GM08714 (cell line): ENCODE measurements around the gene KLHDC7B.
"Not testable (repeated sequence)": the region's sequence is repeated elsewhere in the genome, so short reads cannot be mapped to it uniquely, and the experiment has no call there.

Source experiments
- H3K4me3 ChIP-seq: fragments of 200-500 bp; sonication (Bioruptor generic); 2 replicates; pipeline ENCODE4 v1.5.1; 2014; ENCODE audit warnings: mild to moderate bottlenecking, low read length, inconsistent platforms
- ZNF274 ChIP-seq: IDR thresholded peaks from 2 replicates; pipeline ENCODE4 v1.6.1; 2012; ENCODE audit warnings: mild to moderate bottlenecking, low read depth, low read length

The KLHDC7B gene

GRCh38 chr22:50530877-50531545 is 14.7 kb upstream of the KLHDC7B start:
- no peak for TF ChIP-seq ZNF274
- peak overlapping the region; percentile 79 for H3K4me3 ChIP-seq

- TF ChIP-seq ZNF274: no peak
- H3K4me3 ChIP-seq: peak overlapping the region; percentile 79
Measured at GRCh38 chr22:50531546-50531961, 14.1 kb upstream of the KLHDC7B start.

GRCh38 chr22:50531962-50532674 is 13.6 kb upstream of the KLHDC7B start:
- TF ChIP-seq ZNF274: no peak
- H3K4me3 ChIP-seq: peak overlapping the region; percentile 79; the same call in 1 of the 2 replicates

- no peak overlapping the region; the same call in 1 of the 2 replicates for H3K4me3 ChIP-seq
- no peak for TF ChIP-seq ZNF274
Measured at GRCh38 chr22:50532824-50533796, 12.6 kb upstream of the KLHDC7B start.

GRCh38 chr22:50533856-50534711 is 11.6 kb upstream of the KLHDC7B start:
- not testable (repeated sequence) for H3K4me3 ChIP-seq

GRCh38 chr22:50535113-50535512 is 10.6 kb upstream of the KLHDC7B start:
- TF ChIP-seq ZNF274: no peak
- no peak overlapping the region for H3K4me3 ChIP-seq

GRCh38 chr22:50536226-50536625 is 9.5 kb upstream of the KLHDC7B start:
- no peak for TF ChIP-seq ZNF274
- no peak overlapping the region for H3K4me3 ChIP-seq

- no peak overlapping the region for H3K4me3 ChIP-seq
- no peak for TF ChIP-seq ZNF274
Measured at GRCh38 chr22:50537765-50538164, 7.9 kb upstream of the KLHDC7B start.

- H3K4me3 ChIP-seq: no peak overlapping the region
- no peak for TF ChIP-seq ZNF274
Measured at GRCh38 chr22:50540381-50540780, 5.3 kb upstream of the KLHDC7B start.

- H3K4me3 ChIP-seq: peak overlapping the region; percentile 49; the same call in 1 of the 2 replicates
Measured at GRCh38 chr22:50541667-50542026, 4.1 kb upstream of the KLHDC7B start.

GRCh38 chr22:50542416-50542927 is 3.2 kb upstream of the KLHDC7B start:
- TF ChIP-seq ZNF274: no peak

GRCh38 chr22:50544078-50544745 is 1.5 kb upstream of the KLHDC7B start:
- no peak for TF ChIP-seq ZNF274
- H3K4me3 ChIP-seq: no peak overlapping the region

More at GRCh38 chr22:50542416-50542927, 3.2 kb upstream of the KLHDC7B start:
- peak overlapping the region; percentile 0; the same call in 1 of the 2 replicates for H3K4me3 ChIP-seq

GRCh38 chr22:50544746-50545253 is 899 bp upstream of the KLHDC7B start:
- TF ChIP-seq ZNF274: no peak
- H3K4me3 ChIP-seq: no peak overlapping the region
